ENCODE data around the gene AMDHD2. TPM values are rescaled to one million over a fixed set of nuclear protein-coding genes. Genes with fewer than 3 reads are reported as not detected.

The AMDHD2 gene
- total RNA-seq, 2 experiments from 2014 or later, result 45.8 to 60.7 TPM

- H3K27me3 Mint-ChIP-seq, result no peaks in the 10 kb centered on the region
- H3K9me3 Mint-ChIP-seq, result no peaks in the 10 kb centered on the region
- H3K4me3 Mint-ChIP-seq, result no peak overlapping the region
- H3K36me3 Mint-ChIP-seq (ENCODE audit: low read depth), result peaks cover 18% of the 10 kb centered on the region
- peaks cover 53% of the 10 kb centered on the region for H3K4me1 Mint-ChIP-seq
- POLR2A ChIA-PET, result no interaction called here
- no peak for DNase-seq
- H3K27ac Mint-ChIP-seq, result no peak overlapping the region
- CTCF ChIA-PET, result interaction anchor here (0.9 to 1.2 kb wide), 2 partner anchors 13 to 17 kb away, joined by 3 read pairs; partner anchors contain the start of gene CEMP1
Measured at GRCh38 chr16:2517954-2518605, 2.1 kb upstream of the AMDHD2 start.

GRCh38 chr16:2518823-2519710 is 1.1 kb upstream of the AMDHD2 start:
- Mint-ChIP-seq H3K4me1 (peaks cover 49% of the 10 kb centered on the region), H3K9me3 (no peaks in the 10 kb centered on the region), H3K27ac (peak overlapping the region; percentile 82), H3K4me3 (peak overlapping the region; percentile 66), H3K27me3 (no peaks in the 10 kb centered on the region), H3K36me3 (ENCODE audit: low read depth) (peaks cover 25% of the 10 kb centered on the region)
- ChIA-PET POLR2A (no interaction called here), CTCF (interaction anchor here (0.9 to 2.1 kb wide), 4 partner anchors 12 to 179 kb away, joined by 3 to 7 read pairs (median 4); partner anchors contain the start of genes ABCA3 and CEMP1)
- no peak for DNase-seq

- ChIA-PET CTCF (interaction anchor here (0.5 to 2.1 kb wide), 6 partner anchors 9 to 809 kb away, joined by 3 to 7 read pairs (median 4); partner anchors contain the start of gene ABCA3), POLR2A (interaction anchor here (0.7 to 1.6 kb wide), 2 partner anchors 13 to 82 kb away, joined by 3 to 7 read pairs; no protein-coding TSS in a partner anchor)
- Mint-ChIP-seq H3K27me3 (no peaks in the 10 kb centered on the region), H3K4me3 (peak overlapping the region; percentile 66), H3K27ac (peak overlapping the region; percentile 95), H3K4me1 (peaks cover 53% of the 10 kb centered on the region), H3K9me3 (no peaks in the 10 kb centered on the region), H3K36me3 (ENCODE audit: low read depth) (peaks cover 30% of the 10 kb centered on the region)
- no peak for DNase-seq
Measured at GRCh38 chr16:2519711-2520080, 475 bp upstream of the AMDHD2 start.

- ChIA-PET POLR2A (interaction anchor here (1.2 to 1.6 kb wide), 2 partner anchors 10 to 12 kb away, joined by 4 to 7 read pairs; partner anchors contain the start of gene CEMP1), CTCF (interaction anchor here (0.9 to 2.1 kb wide), 4 partner anchors 11 to 181 kb away, joined by 3 to 7 read pairs (median 4); partner anchors contain the start of gene ABCA3)
- H3K4me3 Mint-ChIP-seq, result peak overlapping the region; percentile 84
- H3K27ac Mint-ChIP-seq, result peak overlapping the region; percentile 95
- DNase-seq, result peak; percentile 72
- H3K9me3 Mint-ChIP-seq, result no peaks in the 10 kb centered on the region
- no peaks in the 10 kb centered on the region for H3K27me3 Mint-ChIP-seq
- peaks cover 42% of the 10 kb centered on the region for H3K4me1 Mint-ChIP-seq
- peaks cover 32% of the 10 kb centered on the region for H3K36me3 Mint-ChIP-seq (ENCODE audit: low read depth)
Measured at GRCh38 chr16:2520784-2521531, 787 bp downstream of the AMDHD2 start.

GRCh38 chr16:2523801-2524231 is 3.6 kb downstream of the AMDHD2 start:
- Mint-ChIP-seq H3K4me3 (no peak overlapping the region), H3K27me3 (no peaks in the 10 kb centered on the region), H3K4me1 (peaks cover 21% of the 10 kb centered on the region), H3K9me3 (no peaks in the 10 kb centered on the region), H3K36me3 (ENCODE audit: low read depth) (peaks cover 25% of the 10 kb centered on the region), H3K27ac (peak overlapping the region; percentile 41)
- DNase-seq, result no peak
- POLR2A ChIA-PET, result no interaction called here
- CTCF ChIA-PET, result no interaction called here

GRCh38 chr16:2524339-2524938 is 4.3 kb downstream of the AMDHD2 start:
- H3K27me3 Mint-ChIP-seq, result no peaks in the 10 kb centered on the region
- no peak overlapping the region for H3K27ac Mint-ChIP-seq
- CTCF ChIA-PET, result no interaction called here
- DNase-seq, result no peak
- H3K4me3 Mint-ChIP-seq, result no peak overlapping the region
- peaks cover 21% of the 10 kb centered on the region for H3K36me3 Mint-ChIP-seq (ENCODE audit: low read depth)
- H3K4me1 Mint-ChIP-seq, result peaks cover 19% of the 10 kb centered on the region
- POLR2A ChIA-PET, result no interaction called here
- H3K9me3 Mint-ChIP-seq, result no peaks in the 10 kb centered on the region

GRCh38 chr16:2526135-2526534 is 6.0 kb downstream of the AMDHD2 start:
- POLR2A ChIA-PET, result no interaction called here
- no peak for DNase-seq
- Mint-ChIP-seq H3K4me1 (peaks cover 13% of the 10 kb centered on the region), H3K27me3 (no peaks in the 10 kb centered on the region), H3K36me3 (ENCODE audit: low read depth) (peaks cover 17% of the 10 kb centered on the region), H3K27ac (no peak overlapping the region), H3K4me3 (no peak overlapping the region), H3K9me3 (no peaks in the 10 kb centered on the region)
- CTCF ChIA-PET, result no interaction called here

GRCh38 chr16:2527071-2527783 is 7.1 kb downstream of the AMDHD2 start:
- Mint-ChIP-seq H3K9me3 (no peaks in the 10 kb centered on the region), H3K4me1 (peaks cover 14% of the 10 kb centered on the region), H3K27ac (no peak overlapping the region), H3K27me3 (no peaks in the 10 kb centered on the region), H3K4me3 (no peak overlapping the region), H3K36me3 (ENCODE audit: low read depth) (peaks cover 15% of the 10 kb centered on the region)
- DNase-seq, result no peak
- CTCF ChIA-PET, result no interaction called here
- POLR2A ChIA-PET, result no interaction called here

GRCh38 chr16:2527784-2528100 is 7.6 kb downstream of the AMDHD2 start:
- H3K9me3 Mint-ChIP-seq, result no peaks in the 10 kb centered on the region
- no peaks in the 10 kb centered on the region for H3K27me3 Mint-ChIP-seq
- peaks cover 17% of the 10 kb centered on the region for H3K4me1 Mint-ChIP-seq
- H3K4me3 Mint-ChIP-seq, result no peak overlapping the region
- H3K36me3 Mint-ChIP-seq (ENCODE audit: low read depth), result peaks cover 15% of the 10 kb centered on the region
- ChIA-PET CTCF (no interaction called here), POLR2A (no interaction called here)
- H3K27ac Mint-ChIP-seq, result no peak overlapping the region
- DNase-seq, result no peak

- H3K36me3 Mint-ChIP-seq (ENCODE audit: low read depth), result peaks cover 12% of the 10 kb centered on the region
- H3K27ac Mint-ChIP-seq, result no peak overlapping the region
- no peaks in the 10 kb centered on the region for H3K9me3 Mint-ChIP-seq
- POLR2A ChIA-PET, result no interaction called here
- no peaks in the 10 kb centered on the region for H3K27me3 Mint-ChIP-seq
- no peak for DNase-seq
- H3K4me3 Mint-ChIP-seq, result no peak overlapping the region
- peaks cover 20% of the 10 kb centered on the region for H3K4me1 Mint-ChIP-seq
- CTCF ChIA-PET, result interaction anchor here (1.6 to 1.7 kb wide), 2 partner anchors 8 to 13 kb away, joined by 3 to 4 read pairs; partner anchors contain the start of gene AMDHD2
Measured at GRCh38 chr16:2528161-2529060, 8.2 kb downstream of the AMDHD2 start.

Data from activated CD4-positive, alpha-beta T cell treated with anti-CD3 and anti-CD28 coated beads, Interleukin-2, amount 10 ng/mL, durations not matched to agents 7 days and 5 days (primary cell).